Measurements from ENCODE around the gene GALNTL6.

GALNTL6 gene

DNA sequence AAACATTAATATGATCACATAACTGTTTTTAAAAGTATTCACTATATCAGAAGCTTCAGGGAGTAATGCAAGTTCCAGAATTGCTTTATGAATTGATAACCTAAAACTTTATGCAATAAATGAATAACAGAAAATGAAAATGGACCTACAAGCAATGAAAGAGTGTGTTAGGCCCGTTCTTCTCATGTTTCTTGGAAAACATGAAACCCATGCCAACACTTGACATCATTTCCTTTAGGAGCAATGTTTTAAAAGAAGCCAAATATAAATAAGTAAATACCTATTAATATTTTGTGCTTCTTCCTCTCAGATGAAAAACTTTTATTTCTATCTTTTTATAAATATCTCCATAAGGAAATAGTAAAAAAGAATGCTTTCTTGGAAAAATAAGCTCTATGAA is 1232.4 kb downstream of the GALNTL6 start:
- no peak for DNase-seq

DNA sequence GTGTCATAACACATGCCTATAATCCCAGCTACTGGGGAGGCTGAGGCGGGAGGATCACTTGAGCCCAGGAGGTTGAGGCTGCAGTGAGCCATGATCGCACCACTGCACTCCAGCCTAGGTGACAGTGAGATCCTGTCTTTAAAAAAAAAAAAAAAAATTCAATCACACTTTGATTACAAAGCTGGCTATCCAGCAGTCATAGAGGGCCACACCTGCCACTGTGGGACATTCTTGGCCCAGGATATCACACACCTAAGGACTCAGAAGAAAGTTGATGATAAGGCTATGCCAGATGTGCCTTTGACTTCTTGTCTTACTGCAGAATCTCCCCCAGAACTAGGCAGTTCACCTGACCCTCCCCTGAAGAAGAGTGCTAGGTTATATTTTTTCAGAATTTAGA is 1232.9 kb downstream of the GALNTL6 start:
- DNase-seq, result no peak

DNA sequence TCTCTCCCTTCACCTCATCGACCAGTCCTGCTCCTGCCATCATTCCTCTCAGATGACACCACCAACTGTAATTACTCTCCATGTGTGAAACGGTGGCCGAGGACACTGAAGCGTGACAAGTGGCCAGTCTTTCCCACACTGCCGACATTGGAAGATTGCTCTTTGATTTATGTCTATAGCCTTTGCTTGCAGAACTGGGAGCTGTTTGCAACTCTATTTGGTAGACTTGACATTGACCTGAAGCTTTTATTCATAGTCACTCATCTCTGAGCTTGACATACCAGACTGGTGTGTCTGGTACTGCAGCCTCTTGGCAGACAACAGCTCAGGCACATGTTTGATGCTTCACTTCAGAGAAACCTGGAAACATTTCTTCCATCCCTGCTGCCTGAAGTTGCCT is 1233.6 kb downstream of the GALNTL6 start:
- no peak for DNase-seq

DNA sequence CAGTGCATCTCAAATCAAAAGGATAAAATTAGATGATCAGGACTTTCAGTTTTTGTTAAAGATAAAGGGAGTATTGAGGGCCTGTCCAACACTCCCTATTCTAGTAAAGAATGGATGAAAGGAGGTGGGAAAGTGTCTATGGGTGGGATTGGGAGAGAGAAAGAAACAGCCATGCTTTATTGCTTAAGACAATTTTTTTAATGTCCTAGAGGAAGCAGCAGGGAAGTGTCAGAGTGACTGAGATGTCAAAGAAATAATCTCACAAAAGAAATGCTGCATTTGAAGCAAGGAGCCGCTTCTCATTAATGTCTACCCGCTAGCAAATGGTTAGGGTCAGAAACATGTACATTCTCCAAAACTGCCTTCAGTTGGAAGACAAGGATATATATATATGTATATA is 1238.0 kb downstream of the GALNTL6 start:
- no peak for DNase-seq

DNA sequence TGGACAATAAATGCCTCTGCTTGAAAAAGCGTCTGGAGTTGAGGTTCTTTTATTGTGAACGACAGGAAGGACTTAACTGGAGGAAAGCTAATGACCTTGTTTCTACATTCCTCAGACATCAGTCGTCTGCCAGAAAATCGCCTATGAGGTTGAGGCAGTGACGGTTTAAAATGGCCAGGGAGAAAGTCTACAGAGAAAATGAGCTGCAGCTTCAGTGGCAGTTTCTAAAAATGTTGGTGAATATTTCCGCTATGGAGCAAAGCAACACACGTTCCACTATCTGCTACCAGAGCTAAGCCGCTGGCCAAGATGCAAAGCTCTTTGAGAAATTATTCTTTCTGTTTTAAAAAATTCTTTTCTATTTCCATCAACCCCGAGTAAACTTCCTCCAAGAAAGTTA is 1238.5 kb downstream of the GALNTL6 start:
- DNase-seq, result no peak

DNA sequence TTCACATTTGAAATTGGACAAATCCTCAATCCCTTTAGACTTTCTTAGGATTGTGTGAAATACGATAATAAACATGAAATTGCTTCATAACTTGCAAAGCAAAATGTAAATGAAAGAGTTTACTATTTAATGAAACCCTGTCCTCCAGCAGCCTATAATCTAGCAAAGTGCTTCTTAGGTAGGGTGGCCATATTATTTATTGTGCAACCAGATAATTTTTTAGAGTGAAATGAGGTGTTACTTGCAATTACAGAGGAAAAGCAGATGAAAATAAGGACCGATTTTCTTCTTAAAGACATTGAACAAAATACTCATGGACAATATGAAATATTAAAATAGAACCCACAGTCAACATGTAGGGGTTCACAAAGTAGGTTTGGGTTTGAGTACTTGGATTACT is 1239.2 kb downstream of the GALNTL6 start:
- no peak for DNase-seq

DNA sequence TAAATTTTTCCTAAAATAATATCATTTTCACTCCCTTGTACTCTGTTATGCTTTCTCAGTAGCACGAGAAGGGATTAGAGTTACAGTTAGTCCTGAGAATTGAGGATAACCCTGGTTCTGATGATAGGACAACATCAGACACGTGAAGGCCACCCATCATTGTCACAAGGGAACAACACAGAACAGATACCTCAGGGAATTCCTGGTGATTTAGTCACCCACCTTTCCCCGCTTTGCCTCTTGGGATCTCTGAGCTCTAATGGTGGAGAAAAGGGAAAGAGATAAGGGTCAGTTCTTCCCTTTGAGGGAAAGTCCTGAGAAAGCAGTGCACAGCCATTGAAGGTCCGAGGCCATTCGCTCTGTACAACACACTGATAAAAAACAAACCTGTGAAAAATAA is 1243.1 kb downstream of the GALNTL6 start:
- no peak for DNase-seq

DNA sequence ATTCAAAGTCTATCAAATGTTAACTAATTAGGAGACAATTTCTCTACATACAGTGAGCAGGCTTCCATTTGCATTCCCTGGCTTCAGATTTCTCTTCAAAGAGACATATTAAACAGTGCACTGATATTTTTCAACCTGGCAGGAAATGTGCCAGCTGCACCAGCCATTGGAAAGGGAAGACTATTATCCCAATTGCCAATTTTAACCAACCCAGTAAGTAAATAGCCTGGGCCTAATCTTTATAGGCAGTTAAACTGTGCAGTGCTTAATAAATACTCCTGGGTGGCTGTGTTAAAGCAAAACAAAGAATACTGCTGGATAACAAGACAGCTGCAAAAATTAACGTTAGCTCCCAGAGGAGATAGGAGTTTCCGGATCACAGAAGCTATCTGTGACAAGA is 1243.5 kb downstream of the GALNTL6 start:
- no peak for DNase-seq

DNA sequence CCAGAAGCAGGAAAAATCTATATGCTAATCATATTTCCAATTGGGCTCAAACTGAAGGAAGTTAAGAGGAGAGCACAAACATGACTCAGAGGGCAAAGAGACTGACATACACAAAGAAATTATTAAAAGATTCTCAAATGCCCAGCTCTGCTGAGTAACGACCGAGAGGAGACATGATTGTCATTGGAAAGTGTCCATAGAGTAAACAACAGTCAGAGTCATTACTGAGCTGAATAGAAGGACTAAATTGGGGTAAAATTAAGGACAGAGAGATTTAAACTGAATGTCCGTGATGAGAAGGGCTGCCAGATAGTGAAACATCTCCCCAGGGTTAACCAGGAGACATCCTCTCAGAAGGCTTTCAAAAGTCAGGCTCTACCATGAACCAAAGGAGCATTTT is 1244.2 kb downstream of the GALNTL6 start:
- DNase-seq, result no peak

DNA sequence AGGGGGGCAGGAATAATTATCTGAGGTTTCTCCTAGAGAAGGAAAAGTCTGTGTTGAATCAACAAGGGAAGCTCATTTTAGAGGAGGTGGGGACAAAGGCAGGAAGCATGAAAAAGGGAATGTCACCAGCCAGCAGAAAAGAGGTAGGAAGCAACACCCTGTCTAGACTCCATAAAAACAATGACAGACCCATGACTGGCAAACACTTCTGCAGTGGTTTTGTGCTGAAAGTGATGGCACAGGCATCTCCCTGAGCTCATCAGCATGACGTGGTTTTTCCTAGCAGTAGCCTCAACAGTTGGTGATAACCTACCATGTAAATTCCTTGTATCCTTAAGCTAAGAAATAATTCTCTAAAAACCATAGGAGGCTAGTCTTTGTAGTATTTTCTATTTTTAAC is 1244.7 kb downstream of the GALNTL6 start:
- no peak for DNase-seq

DNA sequence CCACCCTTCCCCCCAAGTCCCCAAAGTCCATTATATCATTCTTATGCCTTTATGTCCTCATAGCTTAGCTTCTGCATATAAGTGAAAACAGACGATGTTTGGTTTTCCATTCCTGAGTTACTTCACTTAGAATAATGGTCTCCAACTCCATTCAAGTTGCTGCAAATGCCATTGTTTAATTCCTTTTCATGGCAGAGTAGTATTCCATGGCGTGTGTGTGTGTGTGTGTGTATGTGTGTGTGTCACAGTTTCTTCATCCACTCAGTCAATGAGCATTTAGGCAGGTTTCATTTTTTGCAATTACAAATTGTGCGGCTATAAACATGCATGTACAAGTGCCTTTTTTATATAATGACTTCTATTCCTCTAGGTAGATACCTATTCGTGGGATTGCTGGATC is 1248.0 kb downstream of the GALNTL6 start:
- no peak for DNase-seq

DNA sequence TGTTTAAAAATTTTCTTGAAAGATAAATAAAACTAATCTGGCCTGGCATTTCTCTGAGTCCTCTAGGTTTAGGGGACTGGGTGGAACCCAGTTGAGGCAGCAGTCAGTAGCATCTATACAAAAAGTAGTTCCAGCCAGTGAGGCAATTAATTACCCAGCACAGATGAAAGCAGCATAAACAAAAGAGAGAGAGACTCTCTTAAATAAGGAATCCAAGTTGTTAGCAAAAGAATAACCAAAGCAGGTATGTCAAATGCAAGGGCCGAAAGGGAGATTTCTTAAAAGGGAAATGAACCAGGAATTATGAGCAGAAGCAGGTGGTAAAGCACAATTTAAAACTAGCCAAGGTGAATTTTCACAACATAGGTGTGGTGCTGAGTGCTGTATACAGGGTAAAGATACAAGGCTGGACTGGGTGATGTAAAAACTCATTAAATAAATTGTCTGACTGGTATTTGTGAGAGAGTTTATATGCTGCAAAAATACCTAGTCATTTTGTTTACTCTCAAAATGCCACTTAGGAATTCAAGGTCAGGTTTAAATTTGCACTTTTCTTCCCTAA is 1260.8 kb downstream of the GALNTL6 start:
- no peak for DNase-seq

DNA sequence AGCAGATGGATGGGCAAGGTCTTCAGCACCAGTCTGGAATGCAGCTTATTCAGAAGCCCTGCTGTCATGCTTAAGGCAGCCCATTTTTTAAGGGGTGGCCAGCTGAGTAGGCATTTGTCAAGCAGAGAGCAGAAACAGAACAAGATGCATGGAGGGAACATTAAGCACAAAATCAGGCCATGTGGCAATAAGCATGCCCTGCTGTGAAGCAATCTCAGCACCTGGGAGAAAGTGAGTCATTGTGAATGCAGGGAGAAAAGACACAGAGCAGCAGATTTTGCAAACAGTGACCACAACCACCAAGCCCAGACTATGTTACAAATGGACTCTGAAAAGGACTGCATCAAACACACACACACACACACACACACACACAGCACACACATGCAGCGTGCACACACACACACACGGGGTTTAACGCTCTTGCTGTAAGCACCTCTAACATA is 1261.3 kb downstream of the GALNTL6 start:
- DNase-seq, result no peak

DNA sequence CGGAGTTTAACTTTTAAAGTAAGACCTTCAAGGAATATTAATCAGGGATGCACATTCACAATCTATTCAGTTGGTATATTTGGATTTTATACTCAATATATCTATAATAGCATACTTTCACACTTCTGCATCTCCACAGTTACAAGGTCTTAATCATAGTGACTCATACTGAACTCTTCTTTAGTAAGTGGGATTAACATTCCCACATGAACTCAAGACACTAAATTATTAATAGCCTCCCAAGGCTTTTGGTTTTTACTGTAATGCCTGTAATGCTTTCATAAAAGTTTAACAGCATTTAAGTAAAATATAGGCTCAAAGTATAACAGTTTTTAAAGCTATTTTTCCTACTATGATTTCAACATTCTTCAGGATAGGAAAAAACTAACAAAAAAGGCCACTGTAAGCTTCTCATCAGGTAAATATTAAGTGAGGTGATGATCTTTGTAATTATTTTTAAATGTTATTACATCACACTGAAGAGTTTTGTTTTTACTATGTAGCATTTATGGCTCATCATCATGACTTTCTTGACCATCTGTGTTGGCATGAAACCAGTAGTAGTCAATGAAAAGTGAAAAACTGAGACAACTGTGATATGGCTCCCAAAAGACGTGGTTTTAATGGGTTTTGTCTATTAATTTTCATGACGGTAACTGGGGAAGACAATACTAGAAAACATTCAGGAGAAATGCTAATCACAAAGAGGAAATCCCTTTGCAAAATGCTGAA is 1263.9 kb downstream of the GALNTL6 start:
- no peak for DNase-seq

DNA sequence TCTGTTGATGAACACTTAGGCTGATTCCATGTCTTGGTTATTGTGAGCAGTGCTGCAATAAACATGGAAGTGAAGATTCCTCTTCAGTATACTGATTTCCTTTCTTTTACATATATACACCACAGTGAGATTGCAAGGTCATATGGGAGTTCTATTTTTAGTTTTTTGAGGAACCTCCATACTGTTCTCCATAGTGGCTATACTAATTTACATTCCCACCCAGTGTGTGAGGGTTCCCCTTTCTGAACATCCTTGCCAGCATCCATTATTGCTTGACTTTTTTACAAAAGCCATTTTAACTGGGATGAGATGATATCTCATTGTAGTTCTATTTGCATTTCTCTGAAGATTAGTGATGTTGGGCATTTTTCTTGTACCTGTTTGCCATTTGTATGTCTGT is 1274.9 kb downstream of the GALNTL6 start:
- DNase-seq, result no peak
